ENCODE measurements around the gene PEA15.

DNA sequence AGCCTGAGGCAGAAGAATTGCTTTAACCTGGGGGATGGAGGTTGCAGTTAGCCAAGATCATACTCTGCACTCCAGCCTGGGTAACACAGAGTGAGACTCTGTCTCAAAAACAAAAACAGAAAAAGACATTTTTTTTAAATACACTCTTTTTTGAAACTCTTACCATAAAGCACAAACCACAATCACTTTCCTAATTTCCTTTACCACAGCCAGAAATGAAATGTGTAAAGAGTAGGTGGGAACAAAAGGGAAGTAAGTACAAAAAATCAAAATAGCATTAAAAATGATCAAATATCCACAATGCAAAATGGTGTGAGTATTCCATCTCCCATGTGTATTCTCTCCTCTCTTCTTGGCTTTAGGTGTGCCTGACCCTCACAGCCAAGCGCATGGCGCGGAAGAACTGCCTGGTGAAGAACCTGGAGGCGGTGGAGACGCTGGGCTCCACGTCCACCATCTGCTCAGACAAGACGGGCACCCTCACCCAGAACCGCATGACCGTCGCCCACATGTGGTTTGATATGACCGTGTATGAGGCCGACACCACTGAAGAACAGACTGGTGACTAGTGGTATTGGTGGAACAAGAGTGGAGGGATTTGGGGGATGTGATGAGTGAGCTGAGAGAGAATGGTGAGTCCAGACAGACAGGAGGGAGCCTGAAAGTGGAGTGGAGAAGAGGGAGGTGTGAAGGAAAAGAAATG, 38.9 kb upstream of the PEA15 start:
- TF ChIP-seq, protein P1, sequence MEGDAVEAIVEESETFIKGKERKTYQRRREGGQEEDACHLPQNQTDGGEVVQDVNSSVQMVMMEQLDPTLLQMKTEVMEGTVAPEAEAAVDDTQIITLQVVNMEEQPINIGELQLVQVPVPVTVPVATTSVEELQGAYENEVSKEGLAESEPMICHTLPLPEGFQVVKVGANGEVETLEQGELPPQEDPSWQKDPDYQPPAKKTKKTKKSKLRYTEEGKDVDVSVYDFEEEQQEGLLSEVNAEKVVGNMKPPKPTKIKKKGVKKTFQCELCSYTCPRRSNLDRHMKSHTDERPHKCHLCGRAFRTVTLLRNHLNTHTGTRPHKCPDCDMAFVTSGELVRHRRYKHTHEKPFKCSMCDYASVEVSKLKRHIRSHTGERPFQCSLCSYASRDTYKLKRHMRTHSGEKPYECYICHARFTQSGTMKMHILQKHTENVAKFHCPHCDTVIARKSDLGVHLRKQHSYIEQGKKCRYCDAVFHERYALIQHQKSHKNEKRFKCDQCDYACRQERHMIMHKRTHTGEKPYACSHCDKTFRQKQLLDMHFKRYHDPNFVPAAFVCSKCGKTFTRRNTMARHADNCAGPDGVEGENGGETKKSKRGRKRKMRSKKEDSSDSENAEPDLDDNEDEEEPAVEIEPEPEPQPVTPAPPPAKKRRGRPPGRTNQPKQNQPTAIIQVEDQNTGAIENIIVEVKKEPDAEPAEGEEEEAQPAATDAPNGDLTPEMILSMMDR (IDR thresholded peaks at IDR 0.05 in 2 of 3, conservative IDR thresholded peaks at IDR 0.05 in 1 of 3; ENCODE audit: control insufficient read depth in 2 of 3, extremely low read depth in 1 of 3, insufficient read depth in 1 of 3, low read depth in 3 of 3, low read length in 3 of 3): no peak
- TF ChIP-seq ZSCAN29 (IDR thresholded peaks at IDR 0.05): no peak
- TF ChIP-seq SMAD1 (IDR thresholded peaks at IDR 0.05; ENCODE audit: low read depth, partially characterized antibody): no peak
- TF ChIP-seq JUND (IDR thresholded peaks at IDR 0.05; ENCODE audit: low read depth, low read length): no peak
- no peak for TF ChIP-seq GABPA (IDR thresholded peaks at IDR 0.05; ENCODE audit: low read depth)
- TF ChIP-seq, protein P2, sequence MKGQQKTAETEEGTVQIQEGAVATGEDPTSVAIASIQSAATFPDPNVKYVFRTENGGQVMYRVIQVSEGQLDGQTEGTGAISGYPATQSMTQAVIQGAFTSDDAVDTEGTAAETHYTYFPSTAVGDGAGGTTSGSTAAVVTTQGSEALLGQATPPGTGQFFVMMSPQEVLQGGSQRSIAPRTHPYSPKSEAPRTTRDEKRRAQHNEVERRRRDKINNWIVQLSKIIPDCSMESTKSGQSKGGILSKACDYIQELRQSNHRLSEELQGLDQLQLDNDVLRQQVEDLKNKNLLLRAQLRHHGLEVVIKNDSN (IDR thresholded peaks at IDR 0.05; ENCODE audit: borderline replicate concordance, extremely low read length, insufficient read depth, low read depth, low read length): no peak
- TF ChIP-seq, protein P3, sequence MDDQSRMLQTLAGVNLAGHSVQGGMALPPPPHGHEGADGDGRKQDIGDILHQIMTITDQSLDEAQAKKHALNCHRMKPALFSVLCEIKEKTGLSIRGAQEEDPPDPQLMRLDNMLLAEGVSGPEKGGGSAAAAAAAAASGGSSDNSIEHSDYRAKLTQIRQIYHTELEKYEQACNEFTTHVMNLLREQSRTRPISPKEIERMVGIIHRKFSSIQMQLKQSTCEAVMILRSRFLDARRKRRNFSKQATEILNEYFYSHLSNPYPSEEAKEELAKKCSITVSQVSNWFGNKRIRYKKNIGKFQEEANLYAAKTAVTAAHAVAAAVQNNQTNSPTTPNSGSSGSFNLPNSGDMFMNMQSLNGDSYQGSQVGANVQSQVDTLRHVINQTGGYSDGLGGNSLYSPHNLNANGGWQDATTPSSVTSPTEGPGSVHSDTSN (IDR thresholded peaks at IDR 0.05; ENCODE audit: insufficient replicate concordance, low read depth, low read length): no peak
- no peak for TF ChIP-seq DPF2 (IDR thresholded peaks at IDR 0.05)
- no peak for TF ChIP-seq SIN3A (IDR thresholded peaks at IDR 0.05; ENCODE audit: low read depth, low read length)
- no peak for TF ChIP-seq CEBPB (IDR thresholded peaks at IDR 0.05; ENCODE audit: borderline replicate concordance in 1 of 2, low read depth in 2 of 2, low read length in 2 of 2)
- TF ChIP-seq TAF1 (IDR thresholded peaks at IDR 0.05; ENCODE audit: borderline replicate concordance, low read depth, low read length): no peak

Measured in GM12878 (cell line).